Fibroblast of the aortic adventitia (primary cell): ENCODE data around the gene DUSP2. TPM values are rescaled to one million over a fixed set of nuclear protein-coding genes. Genes with fewer than 3 reads are reported as not detected.
A peak's percentile ranks its signal among the peaks of the same experiment; 100 is the strongest.

Source experiments
- DNase-seq: peaks from one replicate; pipeline ENCODE4 v3.0.0-alpha.2; 2010; ENCODE audit warnings: low read depth
- H3K4me3 ChIP-seq: 2 replicates; pipeline ENCODE4 v1.5.1; 2011; ENCODE audit warnings: low read depth, mild to moderate bottlenecking, control low read depth, low read length, moderate library complexity
- CTCF ChIP-seq: IDR thresholded peaks from 2 replicates; pipeline ENCODE4 v1.5.1; 2011; ENCODE audit warnings: mild to moderate bottlenecking, low read length, control low read depth, inconsistent platforms; ENCODE audit not compliant: insufficient read depth
- total RNA-seq: library from RNA; depleted of rRNA; stranded (reverse); fragments of >200 nt; gene quantifications from 2 replicates; pipeline ENCODE4 v1.2.3, GENCODE V29; 2012; ENCODE audit warnings: low replicate concordance

Gene DUSP2
- total RNA-seq, 1 donor: 0.36 TPM

- TF ChIP-seq CTCF: peak; percentile 92
Observed at GRCh38 chr2:96174251-96175144, 29.3 kb upstream of the DUSP2 start.

GRCh38 chr2:96171831-96172230, 26.6 kb upstream of the DUSP2 start:
- H3K4me3 ChIP-seq: no peak overlapping the region
- TF ChIP-seq CTCF: no peak
- no peak for DNase-seq

More at GRCh38 chr2:96174251-96175144, 29.3 kb upstream of the DUSP2 start:
- H3K4me3 ChIP-seq: no peak overlapping the region
- peak; percentile 53 for DNase-seq

GRCh38 chr2:96170626-96171025, 25.4 kb upstream of the DUSP2 start:
- TF ChIP-seq CTCF: no peak
- no peak for DNase-seq
- no peak overlapping the region for H3K4me3 ChIP-seq

GRCh38 chr2:96169868-96170507, 24.7 kb upstream of the DUSP2 start:
- no peak overlapping the region for H3K4me3 ChIP-seq
- no peak for TF ChIP-seq CTCF
- DNase-seq: no peak

- H3K4me3 ChIP-seq: no peak overlapping the region
- DNase-seq: no peak
- no peak for TF ChIP-seq CTCF
Observed at GRCh38 chr2:96167407-96168013, 22.3 kb upstream of the DUSP2 start.

- no peak for DNase-seq
- H3K4me3 ChIP-seq: no peak overlapping the region
- no peak for TF ChIP-seq CTCF
Observed at GRCh38 chr2:96164459-96165184, 19.4 kb upstream of the DUSP2 start.
